IPS-18c (cell line): ENCODE results near the gene DRG1.

Experiments used
- H3K4me3 ChIP-seq: 2 replicates; pipeline ENCODE4 v1.7.0; 2013; ENCODE audit warnings: low read depth, mild to moderate bottlenecking, low read length, moderate library complexity; ENCODE audit not compliant: insufficient read depth
- H3K9me3 ChIP-seq: one replicate; pipeline ENCODE4 v1.6.1; 2013; ENCODE audit warnings: mild to moderate bottlenecking, low read length, moderate library complexity; ENCODE audit not compliant: control insufficient read depth, insufficient read depth

DRG1 gene

GRCh38 chr22:31436132-31436531 lies 36.7 kb downstream of the DRG1 start:
- H3K4me3 ChIP-seq: no peak overlapping the region
- no peaks in the 10 kb centered on the region for H3K9me3 ChIP-seq

- Histone ChIP-seq H3K9me3 (no peaks in the 10 kb centered on the region), H3K4me3 (no peak overlapping the region)
Measured at GRCh38 chr22:31439808-31440207, 40.4 kb downstream of the DRG1 start.

- Histone ChIP-seq H3K4me3 (no peak overlapping the region), H3K9me3 (no peaks in the 10 kb centered on the region)
Measured at GRCh38 chr22:31440681-31441080, 41.3 kb downstream of the DRG1 start.

- Histone ChIP-seq H3K4me3 (no peak overlapping the region), H3K9me3 (no peaks in the 10 kb centered on the region)
Measured at GRCh38 chr22:31441652-31442051, 42.2 kb downstream of the DRG1 start.

- no peaks in the 10 kb centered on the region for H3K9me3 ChIP-seq
- no peak overlapping the region for H3K4me3 ChIP-seq
Measured at GRCh38 chr22:31442768-31443489, 43.5 kb downstream of the DRG1 start.

GRCh38 chr22:31443516-31443915 lies 44.1 kb downstream of the DRG1 start:
- Histone ChIP-seq H3K4me3 (no peak overlapping the region), H3K9me3 (no peaks in the 10 kb centered on the region)

GRCh38 chr22:31445642-31446041 lies 46.2 kb downstream of the DRG1 start:
- H3K4me3 ChIP-seq: no peak overlapping the region
- no peaks in the 10 kb centered on the region for H3K9me3 ChIP-seq

GRCh38 chr22:31446208-31446607 lies 46.8 kb downstream of the DRG1 start:
- Histone ChIP-seq H3K9me3 (no peaks in the 10 kb centered on the region), H3K4me3 (no peak overlapping the region)

GRCh38 chr22:31446767-31447166 lies 47.4 kb downstream of the DRG1 start:
- Histone ChIP-seq H3K4me3 (no peak overlapping the region), H3K9me3 (no peaks in the 10 kb centered on the region)

- no peak overlapping the region for H3K4me3 ChIP-seq
- no peaks in the 10 kb centered on the region for H3K9me3 ChIP-seq
Measured at GRCh38 chr22:31447337-31447736, 47.9 kb downstream of the DRG1 start.

- Histone ChIP-seq H3K4me3 (no peak overlapping the region), H3K9me3 (no peaks in the 10 kb centered on the region)
Measured at GRCh38 chr22:31448382-31448781, 49.0 kb downstream of the DRG1 start.

- H3K4me3 ChIP-seq: no peak overlapping the region
- no peaks in the 10 kb centered on the region for H3K9me3 ChIP-seq
Measured at GRCh38 chr22:31449506-31449905, 50.1 kb downstream of the DRG1 start.

- Histone ChIP-seq H3K4me3 (no peak overlapping the region), H3K9me3 (no peaks in the 10 kb centered on the region)
Measured at GRCh38 chr22:31451709-31452571, 52.5 kb downstream of the DRG1 start.

GRCh38 chr22:31461699-31462098 lies 62.3 kb downstream of the DRG1 start:
- no peak overlapping the region for H3K4me3 ChIP-seq

GRCh38 chr22:31465307-31465706 lies 65.9 kb downstream of the DRG1 start:
- Histone ChIP-seq H3K4me3 (no peak overlapping the region), H3K9me3 (no peaks in the 10 kb centered on the region)

More at GRCh38 chr22:31461699-31462098, 62.3 kb downstream of the DRG1 start:
- H3K9me3 ChIP-seq: no peaks in the 10 kb centered on the region

- Histone ChIP-seq H3K4me3 (no peak overlapping the region), H3K9me3 (no peaks in the 10 kb centered on the region)
Measured at GRCh38 chr22:31474743-31475142, 75.3 kb downstream of the DRG1 start.

GRCh38 chr22:31475800-31476199 lies 76.4 kb downstream of the DRG1 start:
- H3K4me3 ChIP-seq: no peak overlapping the region
- H3K9me3 ChIP-seq: no peaks in the 10 kb centered on the region

GRCh38 chr22:31477329-31477728 lies 77.9 kb downstream of the DRG1 start:
- H3K9me3 ChIP-seq: no peaks in the 10 kb centered on the region
- H3K4me3 ChIP-seq: no peak overlapping the region
